ENCODE results near the gene SSTR3.

SSTR3 gene

DNA sequence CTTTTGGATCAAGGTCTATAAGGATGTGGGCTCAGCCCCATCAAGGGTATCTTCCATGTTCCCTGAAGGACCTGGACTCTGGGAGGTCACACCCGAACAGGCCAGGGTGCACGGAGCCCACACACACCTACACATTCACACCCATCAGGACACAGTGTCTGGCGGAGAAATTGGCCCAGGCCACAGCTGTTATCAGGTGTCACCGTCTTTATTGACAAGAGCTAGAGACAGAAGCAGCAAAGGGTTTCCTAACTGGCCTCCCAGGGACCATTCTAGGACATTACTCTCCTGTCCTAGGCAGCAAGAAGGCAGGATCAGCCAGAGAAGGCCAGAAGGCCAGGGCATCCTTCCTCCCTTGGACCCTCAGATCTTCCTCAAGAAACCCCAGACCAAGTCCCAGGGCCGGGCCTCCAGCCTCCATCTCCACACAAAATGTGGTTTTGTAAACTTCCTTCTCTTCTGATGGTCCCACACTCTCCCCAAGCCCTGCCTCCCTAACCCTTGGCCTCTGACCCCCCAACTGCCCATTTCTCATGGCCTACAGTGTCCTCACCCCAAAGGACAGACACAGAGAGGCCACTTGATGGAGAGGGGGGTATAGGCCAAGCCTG is 8.1 kb downstream of the SSTR3 start:
- Histone ChIP-seq H3K36me3 (replicated peaks; ENCODE audit: insufficient read depth, low read length) (no peaks in the 10 kb centered on the region), H3K27me3 (replicated peaks; ENCODE audit: insufficient read depth, low read length) (no peaks in the 10 kb centered on the region), H3K27ac (ENCODE audit: low read length) (no peak overlapping the region), H3K9me3 (replicated peaks; ENCODE audit: insufficient read depth, low read length) (no peaks in the 10 kb centered on the region), H3K4me1 (ENCODE audit: low read length) (peaks cover 5% of the 10 kb centered on the region), H4K20me1 (ENCODE audit: insufficient read depth, low read length) (no peaks in the 10 kb centered on the region), H3K79me2 (ENCODE audit: low read length) (no peaks in the 10 kb centered on the region), H3K9me2 (replicated peaks; ENCODE audit: insufficient read depth, low read length) (no peaks in the 10 kb centered on the region), H3K9ac (ENCODE audit: low read length) (no peak overlapping the region), H2AFZ (ENCODE audit: low read length) (no peak overlapping the region), H3F3A (ENCODE audit: insufficient read depth, low read length) (no peaks in the 10 kb centered on the region), H3K4me3 (ENCODE audit: low read length) (no peak overlapping the region), H3K4me2 (ENCODE audit: low read depth, low read length) (no peak overlapping the region)
- no peak for DNase-seq
- TF ChIP-seq EZH2 (optimal IDR thresholded peaks at IDR 0.05; ENCODE audit: low read depth, low read length) (no peak), EZH2phosphoT487 (IDR thresholded peaks at IDR 0.05; ENCODE audit: low read length) (no peak)
- TF ChIP-seq, protein P1, sequence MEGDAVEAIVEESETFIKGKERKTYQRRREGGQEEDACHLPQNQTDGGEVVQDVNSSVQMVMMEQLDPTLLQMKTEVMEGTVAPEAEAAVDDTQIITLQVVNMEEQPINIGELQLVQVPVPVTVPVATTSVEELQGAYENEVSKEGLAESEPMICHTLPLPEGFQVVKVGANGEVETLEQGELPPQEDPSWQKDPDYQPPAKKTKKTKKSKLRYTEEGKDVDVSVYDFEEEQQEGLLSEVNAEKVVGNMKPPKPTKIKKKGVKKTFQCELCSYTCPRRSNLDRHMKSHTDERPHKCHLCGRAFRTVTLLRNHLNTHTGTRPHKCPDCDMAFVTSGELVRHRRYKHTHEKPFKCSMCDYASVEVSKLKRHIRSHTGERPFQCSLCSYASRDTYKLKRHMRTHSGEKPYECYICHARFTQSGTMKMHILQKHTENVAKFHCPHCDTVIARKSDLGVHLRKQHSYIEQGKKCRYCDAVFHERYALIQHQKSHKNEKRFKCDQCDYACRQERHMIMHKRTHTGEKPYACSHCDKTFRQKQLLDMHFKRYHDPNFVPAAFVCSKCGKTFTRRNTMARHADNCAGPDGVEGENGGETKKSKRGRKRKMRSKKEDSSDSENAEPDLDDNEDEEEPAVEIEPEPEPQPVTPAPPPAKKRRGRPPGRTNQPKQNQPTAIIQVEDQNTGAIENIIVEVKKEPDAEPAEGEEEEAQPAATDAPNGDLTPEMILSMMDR (IDR thresholded peaks at IDR 0.05; ENCODE audit: low read length), result no peak

DNA sequence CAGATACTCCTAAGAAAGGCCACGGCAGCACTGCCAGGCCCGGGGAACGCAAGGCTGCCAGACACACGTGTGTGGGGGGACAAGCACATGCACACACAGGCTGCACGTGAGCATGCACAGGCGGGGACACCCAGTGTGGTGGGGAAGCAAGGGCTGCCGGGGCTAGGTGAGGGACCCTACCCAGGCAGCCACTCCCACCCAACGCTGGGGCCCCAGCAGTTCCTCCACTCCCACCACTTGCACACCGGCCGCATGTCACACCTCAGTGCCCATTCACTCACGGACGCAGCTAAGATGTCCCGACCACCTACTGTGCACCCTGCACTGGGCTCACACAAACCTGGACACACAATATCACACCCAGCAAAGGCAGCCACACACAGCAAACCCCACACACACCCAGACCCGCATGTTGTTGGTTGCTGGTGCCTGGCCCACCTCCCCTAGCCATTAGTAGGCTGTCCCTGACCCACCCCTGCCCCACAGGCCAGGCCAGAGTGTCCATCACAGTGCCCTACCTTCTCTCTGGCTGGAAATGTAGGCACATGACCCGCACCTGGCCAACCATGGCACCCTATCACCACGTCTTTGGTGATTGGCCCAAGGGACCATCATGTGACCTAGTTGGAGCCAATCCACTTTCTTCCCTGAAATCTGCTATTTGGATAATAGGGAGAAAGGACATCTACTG is 8.8 kb downstream of the SSTR3 start:
- no peak overlapping the region for H2AFZ ChIP-seq (ENCODE audit: low read length)
- TF ChIP-seq EZH2 (optimal IDR thresholded peaks at IDR 0.05; ENCODE audit: low read depth, low read length) (no peak), EZH2phosphoT487 (IDR thresholded peaks at IDR 0.05; ENCODE audit: low read length) (no peak)
- TF ChIP-seq, protein P1 (IDR thresholded peaks at IDR 0.05; ENCODE audit: low read length), result no peak
- DNase-seq, result no peak
- H3K4me2 ChIP-seq (ENCODE audit: low read depth, low read length), result no peak overlapping the region
- H3K9ac ChIP-seq (ENCODE audit: low read length), result no peak overlapping the region
- no peak overlapping the region for H3K27ac ChIP-seq (ENCODE audit: low read length)
- no peaks in the 10 kb centered on the region for H4K20me1 ChIP-seq (ENCODE audit: insufficient read depth, low read length)
- no peak overlapping the region for H3K4me3 ChIP-seq (ENCODE audit: low read length)
- H3K4me1 ChIP-seq (ENCODE audit: low read length), result peaks cover 5% of the 10 kb centered on the region
- no peaks in the 10 kb centered on the region for H3K9me3 ChIP-seq (replicated peaks; ENCODE audit: insufficient read depth, low read length)
- H3K27me3 ChIP-seq (replicated peaks; ENCODE audit: insufficient read depth, low read length), result no peaks in the 10 kb centered on the region
- peaks cover 4% of the 10 kb centered on the region; the same call in 1 of the 2 replicates for H3F3A ChIP-seq (ENCODE audit: insufficient read depth, low read length)
- H3K9me2 ChIP-seq (replicated peaks; ENCODE audit: insufficient read depth, low read length), result no peaks in the 10 kb centered on the region
- no peaks in the 10 kb centered on the region for H3K79me2 ChIP-seq (ENCODE audit: low read length)
- H3K36me3 ChIP-seq (replicated peaks; ENCODE audit: insufficient read depth, low read length), result no peaks in the 10 kb centered on the region

DNA sequence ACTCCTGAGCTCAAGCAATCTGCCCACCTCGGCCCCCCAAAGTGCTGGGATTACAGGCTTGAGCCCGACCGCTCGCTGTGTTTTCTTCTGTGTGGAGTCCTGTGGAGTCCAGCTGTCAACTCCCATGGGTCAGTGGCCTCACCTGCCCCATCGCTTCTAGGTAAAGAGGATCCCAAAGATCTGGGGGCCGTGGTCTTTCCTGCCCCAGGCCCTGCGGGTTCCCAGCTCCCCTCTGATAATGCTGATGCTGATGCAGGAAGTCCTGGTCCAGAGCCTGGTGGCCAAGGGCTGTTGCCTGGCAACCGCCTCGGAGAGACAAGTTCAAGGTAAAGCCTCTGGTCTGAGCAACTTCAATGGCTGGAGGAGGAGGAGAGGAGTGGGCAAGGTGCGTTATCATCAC is 9.6 kb downstream of the SSTR3 start:
- Histone ChIP-seq H2AFZ (ENCODE audit: low read length) (no peak overlapping the region), H3K9me3 (replicated peaks; ENCODE audit: insufficient read depth, low read length) (no peaks in the 10 kb centered on the region), H3K4me3 (ENCODE audit: low read length) (no peak overlapping the region), H3K4me1 (ENCODE audit: low read length) (peaks cover 11% of the 10 kb centered on the region), H3F3A (ENCODE audit: insufficient read depth, low read length) (peaks cover 4% of the 10 kb centered on the region; the same call in 1 of the 2 replicates), H3K27me3 (replicated peaks; ENCODE audit: insufficient read depth, low read length) (no peaks in the 10 kb centered on the region), H3K36me3 (replicated peaks; ENCODE audit: insufficient read depth, low read length) (no peaks in the 10 kb centered on the region), H3K9ac (ENCODE audit: low read length) (no peak overlapping the region), H3K79me2 (ENCODE audit: low read length) (peaks cover 6% of the 10 kb centered on the region), H3K4me2 (ENCODE audit: low read depth, low read length) (no peak overlapping the region), H4K20me1 (ENCODE audit: insufficient read depth, low read length) (no peaks in the 10 kb centered on the region), H3K27ac (ENCODE audit: low read length) (no peak overlapping the region), H3K9me2 (replicated peaks; ENCODE audit: insufficient read depth, low read length) (no peaks in the 10 kb centered on the region)
- DNase-seq, result no peak
- TF ChIP-seq, protein P1 (IDR thresholded peaks at IDR 0.05; ENCODE audit: low read length), result no peak
- TF ChIP-seq EZH2phosphoT487 (IDR thresholded peaks at IDR 0.05; ENCODE audit: low read length), result no peak
- TF ChIP-seq EZH2 (optimal IDR thresholded peaks at IDR 0.05; ENCODE audit: low read depth, low read length), result no peak

Data from MM.1S (cell line).